Neural cell (in vitro differentiated cells): ENCODE results near the gene EXOC6B. TPM values are rescaled to one million over a fixed set of nuclear protein-coding genes. Genes with fewer than 3 reads are reported as not detected.
A peak's percentile ranks its signal among the peaks of the same experiment; 100 is the strongest.

Source experiments
- H2AFZ ChIP-seq: fragments of 200-600, 300-800 bp; sonication (generic), shearing (Covaris generic); 2 replicates; pipeline ENCODE4 v1.6.0; 2014; ENCODE audit warnings: low read depth, mild to moderate bottlenecking, antibody characterized with exemption, low read length, moderate library complexity
- H3F3A ChIP-seq: fragments of 200-600 bp; shearing (Covaris generic); 2 replicates; pipeline ENCODE4 v1.6.1; 2016; ENCODE audit warnings: mild to moderate bottlenecking, moderate library complexity, mixed read lengths, antibody characterized with exemption, low read length; ENCODE audit not compliant: insufficient read depth, poor library complexity, severe bottlenecking
- H3K27ac ChIP-seq: fragments of 200-600, 300-800 bp; sonication (generic), shearing (Covaris generic); 2 replicates; pipeline ENCODE4 v1.5.1; 2014; ENCODE audit warnings: mild to moderate bottlenecking, low read length, moderate library complexity
- H3K27me3 ChIP-seq: fragments of 300-800, 200-600 bp; sonication (generic), shearing (Covaris generic); 2 replicates; pipeline ENCODE4 v1.6.0; 2014; ENCODE audit warnings: mild to moderate bottlenecking, low read depth, low read length, moderate library complexity; ENCODE audit not compliant: insufficient read depth
- H3K36me3 ChIP-seq: fragments of 300-800, 200-600 bp; sonication (generic), shearing (Covaris generic); 2 replicates; pipeline ENCODE4 v1.5.1; 2014; ENCODE audit warnings: mild to moderate bottlenecking, antibody characterized with exemption, low read length, moderate library complexity; ENCODE audit not compliant: insufficient read depth
- H3K4me2 ChIP-seq: fragments of 300-800, 200-600 bp; sonication (generic), shearing (Covaris generic); 2 replicates; pipeline ENCODE4 v1.6.0; 2014; ENCODE audit warnings: mild to moderate bottlenecking, low read length
- H3K4me3 ChIP-seq: fragments of 300-800, 200-600 bp; sonication (generic), shearing (Covaris generic); 2 replicates; pipeline ENCODE4 v1.5.1; 2014; ENCODE audit warnings: mild to moderate bottlenecking, low read length, moderate library complexity
- H3K79me2 ChIP-seq: fragments of 200-600 bp; shearing (Covaris generic); replicated peaks from 2 replicates; pipeline ENCODE4 v1.6.0; 2014; ENCODE audit warnings: mild to moderate bottlenecking, low read length, moderate library complexity; ENCODE audit not compliant: insufficient read depth
- H3K9ac ChIP-seq: fragments of 300-800, 200-600 bp; sonication (generic), shearing (Covaris generic); 2 replicates; pipeline ENCODE4 v1.6.1; 2016; ENCODE audit warnings: mild to moderate bottlenecking, low read length, mixed read lengths
- H3K9me2 ChIP-seq: fragments of 200-600 bp; shearing (Covaris generic); 2 replicates; pipeline ENCODE4 v1.6.1; 2016; ENCODE audit warnings: mild to moderate bottlenecking, low read length, mixed read lengths; ENCODE audit not compliant: insufficient read depth
- H3K9me3 ChIP-seq: fragments of 200-600, 300-800 bp; sonication (generic), shearing (Covaris generic); 2 replicates; pipeline ENCODE4 v1.6.1; 2016; ENCODE audit warnings: mild to moderate bottlenecking, mixed run types, low read length, moderate library complexity, mixed read lengths
- H4K20me1 ChIP-seq: fragments of 200-600 bp; shearing (Covaris generic); 2 replicates; pipeline ENCODE4 v1.6.1; 2016; ENCODE audit warnings: mild to moderate bottlenecking, mixed run types; ENCODE audit not compliant: insufficient read depth
- EP300 ChIP-seq: fragments of 450-650 bp; conservative IDR thresholded peaks from 2 replicates; pipeline ENCODE4 v1.6.1; 2014; ENCODE audit warnings: antibody characterized with exemption, mild to moderate bottlenecking, moderate library complexity; ENCODE audit not compliant: poor library complexity, severe bottlenecking
- EZH2 ChIP-seq: fragments of 200-600, 300-800 bp; shearing (Covaris generic), sonication (generic); IDR thresholded peaks from 2 replicates; pipeline ENCODE4 v1.6.1; 2014; ENCODE audit warnings: antibody characterized with exemption, low read length, borderline replicate concordance, mild to moderate bottlenecking; ENCODE audit not compliant: insufficient read depth, poor library complexity, severe bottlenecking
- MXI1 ChIP-seq: fragments of 450-650 bp; conservative IDR thresholded peaks from 2 replicates; pipeline ENCODE4 v1.6.1; 2014; ENCODE audit warnings: antibody characterized with exemption, mild to moderate bottlenecking; ENCODE audit not compliant: poor library complexity, severe bottlenecking
- POLR2AphosphoS5 ChIP-seq: IDR thresholded peaks from 2 replicates; pipeline ENCODE4 v1.6.1; 2012
- RAD21 ChIP-seq: fragments of 450-650 bp; conservative IDR thresholded peaks from 2 replicates; pipeline ENCODE4 v1.6.1; 2014; ENCODE audit warnings: antibody characterized with exemption, mild to moderate bottlenecking, moderate library complexity
- SMC3 ChIP-seq: fragments of 450-650 bp; conservative IDR thresholded peaks from 2 replicates; pipeline ENCODE4 v1.6.1; 2014; ENCODE audit warnings: antibody characterized with exemption, mild to moderate bottlenecking, moderate library complexity; ENCODE audit not compliant: poor library complexity
- TAF1 ChIP-seq: IDR thresholded peaks from 2 replicates; pipeline ENCODE4 v1.6.1; 2012; ENCODE audit warnings: low read depth
- polyA plus RNA-seq: library from polyadenylated mRNA; depleted of rRNA; stranded (reverse); fragments of >200 nt; gene quantifications from 2 replicates; pipeline ENCODE4 v1.2.3, GENCODE V29; 2014
- TF ChIP-seq, protein P1 (sequence below): fragments of 450-650 bp; IDR thresholded peaks from 2 replicates; pipeline ENCODE4 v1.5.1; 2014; ENCODE audit warnings: antibody characterized with exemption, mild to moderate bottlenecking, moderate library complexity; ENCODE audit not compliant: poor library complexity, severe bottlenecking
- TF ChIP-seq, protein P2 (sequence below): IDR thresholded peaks from 2 replicates; pipeline ENCODE4 v1.6.1; 2012; ENCODE audit warnings: borderline replicate concordance

The EXOC6B gene
- polyA plus RNA-seq, 1 donor from 2014 or later = 23.4 TPM

- H3K27ac ChIP-seq = no peak overlapping the region
- H3K9me2 ChIP-seq = no peaks in the 10 kb centered on the region
- peak overlapping the region; percentile 43 for H3K4me3 ChIP-seq
- H3K27me3 ChIP-seq = no peaks in the 10 kb centered on the region
- H3K4me2 ChIP-seq = no peak overlapping the region
- no peaks in the 10 kb centered on the region for H3K9me3 ChIP-seq
- no peak overlapping the region for H2AFZ ChIP-seq
- peaks cover 64% of the 10 kb centered on the region for H3K79me2 ChIP-seq
- H3K36me3 ChIP-seq = peaks cover 4% of the 10 kb centered on the region
- no peaks in the 10 kb centered on the region for H4K20me1 ChIP-seq
- H3K9ac ChIP-seq = no peak overlapping the region
- no peaks in the 10 kb centered on the region for H3F3A ChIP-seq
- TF ChIP-seq MXI1 = no peak
- TF ChIP-seq TAF1 = no peak
- TF ChIP-seq, protein P1, sequence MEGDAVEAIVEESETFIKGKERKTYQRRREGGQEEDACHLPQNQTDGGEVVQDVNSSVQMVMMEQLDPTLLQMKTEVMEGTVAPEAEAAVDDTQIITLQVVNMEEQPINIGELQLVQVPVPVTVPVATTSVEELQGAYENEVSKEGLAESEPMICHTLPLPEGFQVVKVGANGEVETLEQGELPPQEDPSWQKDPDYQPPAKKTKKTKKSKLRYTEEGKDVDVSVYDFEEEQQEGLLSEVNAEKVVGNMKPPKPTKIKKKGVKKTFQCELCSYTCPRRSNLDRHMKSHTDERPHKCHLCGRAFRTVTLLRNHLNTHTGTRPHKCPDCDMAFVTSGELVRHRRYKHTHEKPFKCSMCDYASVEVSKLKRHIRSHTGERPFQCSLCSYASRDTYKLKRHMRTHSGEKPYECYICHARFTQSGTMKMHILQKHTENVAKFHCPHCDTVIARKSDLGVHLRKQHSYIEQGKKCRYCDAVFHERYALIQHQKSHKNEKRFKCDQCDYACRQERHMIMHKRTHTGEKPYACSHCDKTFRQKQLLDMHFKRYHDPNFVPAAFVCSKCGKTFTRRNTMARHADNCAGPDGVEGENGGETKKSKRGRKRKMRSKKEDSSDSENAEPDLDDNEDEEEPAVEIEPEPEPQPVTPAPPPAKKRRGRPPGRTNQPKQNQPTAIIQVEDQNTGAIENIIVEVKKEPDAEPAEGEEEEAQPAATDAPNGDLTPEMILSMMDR = no peak
- TF ChIP-seq, protein P2, sequence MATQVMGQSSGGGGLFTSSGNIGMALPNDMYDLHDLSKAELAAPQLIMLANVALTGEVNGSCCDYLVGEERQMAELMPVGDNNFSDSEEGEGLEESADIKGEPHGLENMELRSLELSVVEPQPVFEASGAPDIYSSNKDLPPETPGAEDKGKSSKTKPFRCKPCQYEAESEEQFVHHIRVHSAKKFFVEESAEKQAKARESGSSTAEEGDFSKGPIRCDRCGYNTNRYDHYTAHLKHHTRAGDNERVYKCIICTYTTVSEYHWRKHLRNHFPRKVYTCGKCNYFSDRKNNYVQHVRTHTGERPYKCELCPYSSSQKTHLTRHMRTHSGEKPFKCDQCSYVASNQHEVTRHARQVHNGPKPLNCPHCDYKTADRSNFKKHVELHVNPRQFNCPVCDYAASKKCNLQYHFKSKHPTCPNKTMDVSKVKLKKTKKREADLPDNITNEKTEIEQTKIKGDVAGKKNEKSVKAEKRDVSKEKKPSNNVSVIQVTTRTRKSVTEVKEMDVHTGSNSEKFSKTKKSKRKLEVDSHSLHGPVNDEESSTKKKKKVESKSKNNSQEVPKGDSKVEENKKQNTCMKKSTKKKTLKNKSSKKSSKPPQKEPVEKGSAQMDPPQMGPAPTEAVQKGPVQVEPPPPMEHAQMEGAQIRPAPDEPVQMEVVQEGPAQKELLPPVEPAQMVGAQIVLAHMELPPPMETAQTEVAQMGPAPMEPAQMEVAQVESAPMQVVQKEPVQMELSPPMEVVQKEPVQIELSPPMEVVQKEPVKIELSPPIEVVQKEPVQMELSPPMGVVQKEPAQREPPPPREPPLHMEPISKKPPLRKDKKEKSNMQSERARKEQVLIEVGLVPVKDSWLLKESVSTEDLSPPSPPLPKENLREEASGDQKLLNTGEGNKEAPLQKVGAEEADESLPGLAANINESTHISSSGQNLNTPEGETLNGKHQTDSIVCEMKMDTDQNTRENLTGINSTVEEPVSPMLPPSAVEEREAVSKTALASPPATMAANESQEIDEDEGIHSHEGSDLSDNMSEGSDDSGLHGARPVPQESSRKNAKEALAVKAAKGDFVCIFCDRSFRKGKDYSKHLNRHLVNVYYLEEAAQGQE = no peak
- no peak for TF ChIP-seq POLR2AphosphoS5
- TF ChIP-seq EP300 = no peak
- TF ChIP-seq RAD21 = no peak
- no peak for TF ChIP-seq EZH2
- TF ChIP-seq SMC3 = no peak
Observed at GRCh38 chr2:72821983-72822382, 3.9 kb downstream of the EXOC6B start.

DNA sequence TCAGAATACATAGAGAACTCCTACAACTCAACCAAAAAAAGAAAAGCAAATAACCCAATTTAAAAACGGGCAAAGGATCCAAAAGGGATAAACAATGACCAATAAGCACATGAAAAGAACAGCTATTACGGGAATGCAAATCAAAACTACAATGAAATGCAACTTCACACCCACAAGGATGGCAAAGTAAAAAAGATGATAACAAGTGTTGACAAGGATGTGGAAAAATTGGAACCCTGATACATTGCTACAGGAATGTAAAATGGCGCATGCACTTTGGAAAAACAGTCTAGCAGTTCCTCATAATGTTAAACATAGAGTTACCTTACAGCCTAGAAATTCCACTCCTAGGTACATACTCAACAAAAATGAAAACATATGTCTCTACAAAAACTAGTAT, 4.7 kb downstream of the EXOC6B start:
- no peak overlapping the region for H3K4me2 ChIP-seq
- peaks cover 72% of the 10 kb centered on the region for H3K79me2 ChIP-seq
- H3K27ac ChIP-seq = no peak overlapping the region
- no peaks in the 10 kb centered on the region for H3K27me3 ChIP-seq
- H3K9me3 ChIP-seq = no peaks in the 10 kb centered on the region
- no peak for TF ChIP-seq POLR2AphosphoS5
- no peak for TF ChIP-seq RAD21
- no peak for TF ChIP-seq SMC3
- peaks cover 4% of the 10 kb centered on the region for H3K36me3 ChIP-seq
- H2AFZ ChIP-seq = no peak overlapping the region
- H3K9ac ChIP-seq = no peak overlapping the region
- no peak overlapping the region for H3K4me3 ChIP-seq
- no peaks in the 10 kb centered on the region for H3F3A ChIP-seq
- H4K20me1 ChIP-seq = no peaks in the 10 kb centered on the region
- H3K9me2 ChIP-seq = no peaks in the 10 kb centered on the region

GRCh38 chr2:72819501-72819900, 6.3 kb downstream of the EXOC6B start:
- TF ChIP-seq MXI1 (no peak), SMC3 (no peak), POLR2AphosphoS5 (no peak), EZH2 (no peak), TAF1 (no peak), RAD21 (no peak), EP300 (no peak)
- TF ChIP-seq, protein P2 = no peak
- TF ChIP-seq, protein P1 = no peak
- Histone ChIP-seq H3K27ac (no peak overlapping the region), H3K79me2 (peaks cover 65% of the 10 kb centered on the region), H3K36me3 (peaks cover 4% of the 10 kb centered on the region), H3K9ac (no peak overlapping the region), H3K9me2 (no peaks in the 10 kb centered on the region), H3K9me3 (no peaks in the 10 kb centered on the region), H4K20me1 (no peaks in the 10 kb centered on the region), H2AFZ (no peak overlapping the region), H3K4me3 (no peak overlapping the region), H3K27me3 (no peaks in the 10 kb centered on the region), H3K4me2 (no peak overlapping the region), H3F3A (no peaks in the 10 kb centered on the region)
